ENCODE measurements around the gene CA5A. TPM values are rescaled to one million over a fixed set of nuclear protein-coding genes. Genes with fewer than 3 reads are reported as not detected.
"Not testable (repeated sequence)": the region's sequence is repeated elsewhere in the genome, so short reads cannot be mapped to it uniquely, and the experiment has no call there.

CA5A gene
- total and polyA plus RNA-seq, 12 donors: 0.15 to 0.65 (median 0.29) TPM; not detected in 7

DNA sequence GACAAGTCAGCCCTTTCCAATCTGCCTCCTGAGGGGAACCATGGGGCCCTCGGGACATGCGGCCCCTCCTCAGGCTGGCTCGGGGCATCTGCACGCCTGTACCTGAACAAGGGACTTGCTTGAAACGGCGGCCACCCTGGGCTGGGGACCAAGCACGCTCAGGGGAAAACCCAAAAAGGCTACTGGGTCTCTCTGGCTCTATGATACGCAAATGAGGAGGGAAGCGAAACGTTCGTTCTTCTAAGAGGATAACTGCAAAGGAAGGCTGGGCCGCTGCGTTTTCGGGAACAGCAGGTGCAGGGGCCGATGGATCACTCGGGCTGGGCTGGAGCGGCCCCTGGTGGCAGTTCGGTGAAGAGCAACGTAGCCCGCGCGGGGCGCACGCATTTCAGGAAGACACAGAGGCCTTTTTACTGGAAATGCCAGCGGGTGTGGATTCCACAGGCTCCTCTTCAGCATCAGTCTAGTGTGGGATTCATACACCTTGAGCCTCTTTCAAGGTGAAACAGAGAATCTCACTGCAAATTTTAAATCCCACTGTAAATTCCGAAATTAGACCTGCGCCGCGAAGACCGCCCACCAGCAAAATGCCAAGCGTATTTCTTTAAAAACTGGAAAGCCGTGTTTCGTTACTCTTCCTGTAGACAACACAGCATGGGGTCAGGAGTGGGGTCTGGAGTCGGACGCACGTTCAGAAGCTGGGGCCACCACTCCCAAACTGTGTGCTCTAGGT, 27.0 kb downstream of the CA5A start:
- 34 to 35% methylated on average over 36 of the region's 36 CpGs for WGBS, 2 donors
- intact Hi-C loops (cut with DNase I): loop anchor here in 6 of 10 donors (2.0 to 10.0 kb wide), 6 partner anchors 37 to 135 kb away; no protein-coding TSS in a partner anchor
- H3K27me3 ChIP-seq: peaks cover 0 to 21% (median 0%) of the 10 kb centered on the region in 7 donors
- peaks cover 0 to 13% (median 5%) of the 10 kb centered on the region in 9 donors for H3K4me1 ChIP-seq
- H3K36me3 ChIP-seq, H3K4me3 ChIP-seq, H3K9me3 ChIP-seq: not testable (repeated sequence)
- DNase-seq: peak; percentile 62 to 78
- peak overlapping the region in 1 of 10 donors; percentile 80 for H3K27ac ChIP-seq
- TF ChIP-seq, protein P1, sequence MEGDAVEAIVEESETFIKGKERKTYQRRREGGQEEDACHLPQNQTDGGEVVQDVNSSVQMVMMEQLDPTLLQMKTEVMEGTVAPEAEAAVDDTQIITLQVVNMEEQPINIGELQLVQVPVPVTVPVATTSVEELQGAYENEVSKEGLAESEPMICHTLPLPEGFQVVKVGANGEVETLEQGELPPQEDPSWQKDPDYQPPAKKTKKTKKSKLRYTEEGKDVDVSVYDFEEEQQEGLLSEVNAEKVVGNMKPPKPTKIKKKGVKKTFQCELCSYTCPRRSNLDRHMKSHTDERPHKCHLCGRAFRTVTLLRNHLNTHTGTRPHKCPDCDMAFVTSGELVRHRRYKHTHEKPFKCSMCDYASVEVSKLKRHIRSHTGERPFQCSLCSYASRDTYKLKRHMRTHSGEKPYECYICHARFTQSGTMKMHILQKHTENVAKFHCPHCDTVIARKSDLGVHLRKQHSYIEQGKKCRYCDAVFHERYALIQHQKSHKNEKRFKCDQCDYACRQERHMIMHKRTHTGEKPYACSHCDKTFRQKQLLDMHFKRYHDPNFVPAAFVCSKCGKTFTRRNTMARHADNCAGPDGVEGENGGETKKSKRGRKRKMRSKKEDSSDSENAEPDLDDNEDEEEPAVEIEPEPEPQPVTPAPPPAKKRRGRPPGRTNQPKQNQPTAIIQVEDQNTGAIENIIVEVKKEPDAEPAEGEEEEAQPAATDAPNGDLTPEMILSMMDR (IDR thresholded peaks at IDR 0.05): peak; percentile 81 to 92 (median 89)
- peak in 7 of 8 donors; percentile 12 to 48 (median 34) for ATAC-seq

DNA sequence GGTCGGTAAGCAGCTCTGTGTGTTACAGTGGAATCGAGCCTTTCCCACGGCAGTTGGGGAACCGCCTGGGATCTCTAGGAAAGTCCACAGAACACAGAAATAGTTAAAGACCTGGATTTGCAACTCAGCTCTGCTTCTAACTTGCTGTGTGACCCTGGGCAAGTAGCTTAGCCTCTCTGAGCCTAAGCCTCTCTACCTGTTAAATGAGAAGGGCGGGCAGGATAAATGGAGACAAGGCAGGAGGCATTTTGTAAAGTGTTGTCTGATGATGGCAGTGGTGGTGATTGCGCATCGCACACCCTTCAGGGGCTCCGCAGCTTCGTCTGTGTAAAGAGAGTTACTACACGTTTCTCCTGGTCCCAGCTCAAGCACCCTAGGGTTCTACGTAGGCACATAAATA, 28.2 kb downstream of the CA5A start:
- DNase-seq, H3K9me3 ChIP-seq, H3K27ac ChIP-seq, ATAC-seq, H3K4me3 ChIP-seq, H3K36me3 ChIP-seq: not testable (repeated sequence)
- intact Hi-C loops (cut with DNase I): loop anchor here in 6 of 10 donors (2.0 to 10.0 kb wide), 6 partner anchors 36 to 133 kb away; no protein-coding TSS in a partner anchor
- H3K4me1 ChIP-seq: peaks cover 0 to 13% (median 5%) of the 10 kb centered on the region in 9 donors
- 86 to 90% methylated on average over 11 of the region's 11 CpGs for WGBS, 2 donors
- peaks cover 0 to 21% (median 0%) of the 10 kb centered on the region in 7 donors for H3K27me3 ChIP-seq

DNA sequence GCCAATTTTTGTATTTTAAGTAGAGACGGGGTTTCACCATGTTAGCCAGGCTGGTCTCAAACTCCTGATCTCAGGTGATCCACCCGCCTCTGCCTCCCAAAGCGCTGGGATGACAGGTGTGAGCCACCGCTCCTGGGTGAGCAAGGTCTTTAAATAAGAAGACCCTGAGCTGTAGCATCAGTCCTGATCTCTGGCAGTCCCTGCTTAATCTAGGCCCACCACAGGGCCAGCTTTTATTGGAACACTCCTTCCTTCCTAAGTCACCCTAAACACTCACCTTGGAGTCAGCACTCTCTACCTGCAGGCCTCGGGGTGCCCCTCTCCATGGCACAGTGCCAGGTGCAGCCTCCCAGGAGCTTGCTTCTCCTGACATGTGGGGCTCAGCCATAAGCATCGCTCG, 30.8 kb downstream of the CA5A start:
- not testable (repeated sequence) for H3K4me1 ChIP-seq, H3K27ac ChIP-seq, H3K4me3 ChIP-seq, H3K9me3 ChIP-seq, ATAC-seq, DNase-seq, H3K36me3 ChIP-seq
- intact Hi-C loops (cut with DNase I): loop anchor here in 5 of 10 donors (5.0 to 10.0 kb wide), 4 partner anchors 33 to 131 kb away; no protein-coding TSS in a partner anchor
- 91 to 97% methylated on average over 7 of the region's 7 CpGs for WGBS, 2 donors
- H3K27me3 ChIP-seq: peaks cover 0 to 21% (median 0%) of the 10 kb centered on the region in 7 donors

DNA sequence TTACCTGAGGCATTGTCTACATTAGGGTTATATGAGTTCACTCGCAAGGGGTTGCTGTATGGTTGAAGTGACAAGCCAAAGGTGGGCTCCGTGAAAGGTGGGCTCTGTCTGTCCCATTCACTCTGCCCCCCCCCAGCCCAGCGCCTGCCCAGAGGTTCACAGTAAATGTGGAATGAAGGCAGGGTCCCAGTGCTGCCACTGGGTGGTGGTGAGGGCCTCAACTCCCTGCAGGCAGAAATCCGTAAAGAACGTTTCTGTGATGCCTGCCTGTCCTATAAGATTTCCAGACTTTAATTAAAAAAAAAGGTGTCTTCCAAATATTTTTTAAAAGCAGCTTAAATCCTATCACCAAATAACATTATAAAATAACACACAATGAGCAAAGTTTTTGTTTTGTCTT, 31.4 kb downstream of the CA5A start:
- not testable (repeated sequence) for ATAC-seq

DNA sequence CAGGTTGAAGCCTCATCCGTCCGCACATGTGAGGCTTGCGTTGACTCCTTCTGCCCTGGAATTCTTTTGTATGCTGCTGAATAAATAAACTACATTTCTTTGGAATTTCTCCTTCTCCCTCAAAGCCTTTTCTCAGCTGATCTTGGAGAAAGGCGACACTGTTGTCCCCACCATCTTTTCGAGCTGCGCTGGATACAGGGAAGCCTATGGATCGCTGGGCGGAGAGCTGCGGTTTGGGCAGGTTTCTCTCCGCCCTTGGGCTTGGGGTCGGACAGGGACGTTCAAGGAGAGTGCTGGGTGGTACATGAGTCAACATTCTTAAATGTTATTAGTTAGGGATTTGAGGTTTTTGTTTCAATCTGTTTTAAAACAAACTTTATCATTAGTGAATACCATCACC, 35.8 kb downstream of the CA5A start:
- not testable (repeated sequence) for H3K27me3 ChIP-seq, H3K9me3 ChIP-seq, DNase-seq, ATAC-seq, H3K36me3 ChIP-seq, H3K4me3 ChIP-seq, H3K27ac ChIP-seq
- peaks cover 0 to 16% (median 0%) of the 10 kb centered on the region in 9 donors for H3K4me1 ChIP-seq
- intact Hi-C loops (cut with DNase I): loop anchor here in 3 of 10 donors (10.0 kb wide), 2 partner anchors 46 to 126 kb away; no protein-coding TSS in a partner anchor
- 85 to 86% methylated on average over 12 of the region's 12 CpGs for WGBS, 2 donors

More for the DNA sequence above, 31.4 kb downstream of the CA5A start:
- H3K36me3 ChIP-seq, H3K9me3 ChIP-seq, DNase-seq, H3K27ac ChIP-seq, H3K4me3 ChIP-seq, H3K4me1 ChIP-seq: not testable (repeated sequence)
- 75 to 84% methylated on average over 4 to 5 of the region's 5 CpGs for WGBS, 2 donors
- peaks cover 0 to 24% (median 0%) of the 10 kb centered on the region in 7 donors for H3K27me3 ChIP-seq
- intact Hi-C loops (cut with DNase I): loop anchor here in 5 of 10 donors (5.0 to 10.0 kb wide), 4 partner anchors 33 to 130 kb away; no protein-coding TSS in a partner anchor

DNA sequence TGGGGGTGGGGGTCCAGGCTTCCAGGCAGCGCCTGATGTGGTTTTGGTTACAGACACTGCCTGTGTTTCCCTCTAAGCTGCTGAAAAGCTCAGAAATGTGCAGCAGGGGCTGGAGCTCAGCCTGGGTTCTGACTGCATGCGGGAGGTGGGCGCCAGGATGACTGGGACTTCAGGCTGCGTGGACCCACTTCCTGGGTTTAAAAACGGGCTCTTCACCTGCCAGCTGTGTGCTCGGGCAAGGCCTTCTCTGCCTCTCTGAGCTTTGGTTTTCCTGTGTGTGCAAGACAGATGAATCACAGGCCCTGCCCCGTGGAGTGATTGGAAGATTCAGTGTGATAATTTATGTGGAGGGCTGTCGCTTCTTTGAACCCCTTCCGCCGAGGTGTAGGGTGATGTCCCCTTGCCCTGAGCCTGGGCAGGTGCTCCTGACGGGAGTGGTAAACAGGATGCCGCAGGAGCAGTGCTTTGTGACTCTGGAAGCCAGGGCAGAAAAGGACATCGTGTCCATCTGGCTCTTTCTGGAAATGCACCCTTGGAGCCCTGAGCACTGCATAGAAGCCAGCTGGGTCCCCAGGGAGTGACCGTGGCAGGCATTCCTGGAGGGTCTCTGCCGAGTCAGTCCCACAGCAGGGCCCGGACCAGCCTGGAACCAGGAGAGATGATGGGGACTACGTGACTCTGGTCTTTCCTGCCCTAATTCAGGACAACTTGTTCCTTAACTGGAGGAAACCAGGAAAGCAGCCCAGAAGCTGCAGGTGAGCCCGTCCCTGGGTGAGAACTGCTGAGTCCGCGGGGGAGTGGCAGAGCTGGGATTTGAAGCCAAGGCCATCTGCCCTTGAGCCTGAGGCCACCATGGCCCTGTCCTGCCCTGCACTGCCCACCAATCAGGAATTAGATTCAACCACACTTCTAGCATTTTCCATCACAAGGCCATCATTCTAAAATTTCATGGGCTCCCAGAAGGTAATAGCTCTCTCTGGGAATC, 38.5 kb downstream of the CA5A start:
- H3K9me3 ChIP-seq: no peaks in the 10 kb centered on the region
- no peak overlapping the region for H3K4me3 ChIP-seq
- peaks cover 0 to 34% (median 0%) of the 10 kb centered on the region in 9 donors for H3K4me1 ChIP-seq
- WGBS, 2 donors: 66 to 70% methylated on average over 20 of the region's 20 CpGs
- no peaks in the 10 kb centered on the region for H3K36me3 ChIP-seq
- peak overlapping the region in 1 of 10 donors; percentile 36 for H3K27ac ChIP-seq
- intact Hi-C loops (cut with DNase I): no loop called here
- no peak for ATAC-seq
- no peak for DNase-seq
- TF ChIP-seq, protein P1 (IDR thresholded peaks at IDR 0.05): no peak
- peaks cover 0 to 4% (median 0%) of the 10 kb centered on the region in 7 donors for H3K27me3 ChIP-seq

DNA sequence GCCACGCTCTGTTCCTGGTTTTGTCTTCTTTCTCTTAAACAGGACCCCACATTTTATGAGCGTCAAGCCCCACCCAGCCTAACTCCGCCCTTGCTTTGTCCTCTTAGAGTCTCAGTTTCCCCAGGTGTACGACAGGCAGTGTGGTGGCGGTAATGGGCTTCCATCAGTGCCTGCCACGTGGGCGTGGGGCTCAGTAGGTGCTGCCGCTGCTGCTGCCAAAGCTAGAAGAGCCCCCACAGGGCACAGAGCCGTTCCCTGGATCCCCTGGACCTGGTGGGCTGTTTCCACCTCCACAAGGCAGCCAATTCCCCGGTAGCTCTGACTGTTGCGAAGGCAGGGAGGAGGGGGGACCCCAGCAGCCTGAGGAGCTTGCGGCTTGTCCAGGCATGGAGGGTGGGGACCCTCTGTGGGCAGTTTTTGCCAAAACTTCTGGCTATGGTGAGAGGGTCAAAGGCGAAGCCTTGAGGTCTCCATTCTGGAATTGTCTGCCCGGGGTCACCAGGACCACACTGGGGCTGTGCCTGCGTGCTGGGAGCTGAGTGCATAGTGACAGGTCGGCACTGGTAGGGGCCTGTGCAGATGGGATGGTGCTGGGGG, 39.3 kb downstream of the CA5A start:
- DNase-seq; intact Hi-C loops (cut with DNase I); H3K9me3 ChIP-seq; H3K36me3 ChIP-seq; ATAC-seq; H3K27me3 ChIP-seq; H3K4me3 ChIP-seq: not testable (repeated sequence)
- Histone ChIP-seq H3K4me1 (peaks cover 0 to 34% (median 0%) of the 10 kb centered on the region in 9 donors), H3K27ac (peak overlapping the region in 1 of 10 donors; percentile 36)
- WGBS, 2 donors: 82 to 83% methylated on average over 16 of the region's 16 CpGs
